SJCRH30 (cell line): ENCODE measurements around the gene RNF13. TPM values are rescaled to one million over a fixed set of nuclear protein-coding genes. Genes with fewer than 3 reads are reported as not detected.
"Not testable (repeated sequence)": the region's sequence is repeated elsewhere in the genome, so short reads cannot be mapped to it uniquely, and the experiment has no call there.

Experiments used
- DNase-seq, 2 experiments: peaks; one replicate each; pipeline ENCODE4 v3.0.0-alpha.2; 2015 to 2020
- H3K27ac ChIP-seq: fragments of 250-450 bp; sonication (Bioruptor Pico); 2 replicates; pipeline ENCODE4 v1.5.1; 2020; ENCODE audit warnings: mild to moderate bottlenecking, moderate library complexity
- H3K27me3 ChIP-seq: fragments of 250-450 bp; sonication (Bioruptor Pico); 2 replicates; pipeline ENCODE4 v1.5.1; 2020; ENCODE audit warnings: mild to moderate bottlenecking, moderate library complexity
- H3K36me3 ChIP-seq: fragments of 250-450 bp; sonication (Bioruptor Pico); 2 replicates; pipeline ENCODE4 v1.5.1; 2020; ENCODE audit warnings: mild to moderate bottlenecking, moderate library complexity
- H3K4me1 ChIP-seq: fragments of 250-450 bp; sonication (Bioruptor Pico); 2 replicates; pipeline ENCODE4 v1.5.1; 2020; ENCODE audit warnings: mild to moderate bottlenecking, moderate library complexity
- H3K4me3 ChIP-seq: fragments of 250-450 bp; sonication (Bioruptor Pico); 2 replicates; pipeline ENCODE4 v1.5.1; 2020; ENCODE audit warnings: mild to moderate bottlenecking, moderate library complexity
- H3K9me3 ChIP-seq: fragments of 250-450 bp; sonication (Bioruptor Pico); replicated peaks from 2 replicates; pipeline ENCODE4 v1.5.1; 2020; ENCODE audit warnings: mild to moderate bottlenecking, moderate library complexity
- total RNA-seq: library from RNA; depleted of rRNA; stranded (reverse); fragments of >200 nt; shearing (Covaris generic); gene quantifications from 2 replicates; pipeline ENCODE4 v1.2.3, GENCODE V29; 2014

Gene RNF13
- total RNA-seq, 1 experiment from 2014 or later: 24.1 TPM

- no peak for DNase-seq
- Histone ChIP-seq H3K27me3 (no peaks in the 10 kb centered on the region), H3K4me1 (no peaks in the 10 kb centered on the region)
These were observed 68.9 kb downstream of the RNF13 start for GRCh38 chr3:149881879-149882278.

GRCh38 chr3:149883134-149883533 lies 70.1 kb downstream of the RNF13 start:
- no peaks in the 10 kb centered on the region for H3K9me3 ChIP-seq
- H3K27ac ChIP-seq: no peak overlapping the region
- no peak for DNase-seq
- H3K4me1 ChIP-seq: no peaks in the 10 kb centered on the region
- no peak overlapping the region for H3K4me3 ChIP-seq
- no peaks in the 10 kb centered on the region for H3K36me3 ChIP-seq
- no peaks in the 10 kb centered on the region for H3K27me3 ChIP-seq

More at GRCh38 chr3:149881879-149882278, 68.9 kb downstream of the RNF13 start:
- no peaks in the 10 kb centered on the region for H3K36me3 ChIP-seq
- H3K27ac ChIP-seq: no peak overlapping the region
- no peak overlapping the region for H3K4me3 ChIP-seq
- H3K9me3 ChIP-seq: no peaks in the 10 kb centered on the region

GRCh38 chr3:149883860-149884259 lies 70.8 kb downstream of the RNF13 start:
- H3K27ac ChIP-seq, H3K27me3 ChIP-seq, DNase-seq, H3K36me3 ChIP-seq, H3K4me1 ChIP-seq, H3K4me3 ChIP-seq, H3K9me3 ChIP-seq: not testable (repeated sequence)

- H3K4me1 ChIP-seq, H3K4me3 ChIP-seq, H3K9me3 ChIP-seq, H3K27me3 ChIP-seq, H3K27ac ChIP-seq, H3K36me3 ChIP-seq, DNase-seq: not testable (repeated sequence)
These were observed 71.8 kb downstream of the RNF13 start for GRCh38 chr3:149884848-149885247.

GRCh38 chr3:149886957-149887356 lies 73.9 kb downstream of the RNF13 start:
- H3K4me1 ChIP-seq: no peaks in the 10 kb centered on the region
- H3K27me3 ChIP-seq: no peaks in the 10 kb centered on the region
- no peak for DNase-seq
- no peaks in the 10 kb centered on the region for H3K36me3 ChIP-seq
- no peak overlapping the region for H3K4me3 ChIP-seq
- no peaks in the 10 kb centered on the region for H3K9me3 ChIP-seq
- no peak overlapping the region for H3K27ac ChIP-seq

- no peak overlapping the region for H3K27ac ChIP-seq
- no peaks in the 10 kb centered on the region for H3K9me3 ChIP-seq
- no peaks in the 10 kb centered on the region for H3K36me3 ChIP-seq
- H3K27me3 ChIP-seq: no peaks in the 10 kb centered on the region
- H3K4me1 ChIP-seq: no peaks in the 10 kb centered on the region
- no peak for DNase-seq
- no peak overlapping the region for H3K4me3 ChIP-seq
These were observed 78.6 kb downstream of the RNF13 start for GRCh38 chr3:149891621-149892020.

- no peak overlapping the region for H3K27ac ChIP-seq
- H3K27me3 ChIP-seq: no peaks in the 10 kb centered on the region
- peaks cover under 1% of the 10 kb centered on the region; the same call in 1 of the 2 replicates for H3K36me3 ChIP-seq
- H3K9me3 ChIP-seq: no peaks in the 10 kb centered on the region
- H3K4me3 ChIP-seq: no peak overlapping the region
- no peak for DNase-seq
- H3K4me1 ChIP-seq: no peaks in the 10 kb centered on the region
These were observed 79.4 kb downstream of the RNF13 start for GRCh38 chr3:149892371-149892770.

- Histone ChIP-seq H3K27me3 (no peaks in the 10 kb centered on the region), H3K9me3 (no peaks in the 10 kb centered on the region), H3K36me3 (peaks cover 2% of the 10 kb centered on the region; the same call in 1 of the 2 replicates), H3K4me3 (no peak overlapping the region), H3K4me1 (no peaks in the 10 kb centered on the region), H3K27ac (no peak overlapping the region)
- no peak for DNase-seq
These were observed 81.2 kb downstream of the RNF13 start for GRCh38 chr3:149894205-149894604.

- Histone ChIP-seq H3K36me3 (peaks cover 2% of the 10 kb centered on the region; the same call in 1 of the 2 replicates), H3K27me3 (no peaks in the 10 kb centered on the region), H3K27ac (no peak overlapping the region), H3K4me3 (no peak overlapping the region), H3K9me3 (no peaks in the 10 kb centered on the region), H3K4me1 (no peaks in the 10 kb centered on the region)
- no peak for DNase-seq
These were observed 82.3 kb downstream of the RNF13 start for GRCh38 chr3:149895339-149895738.

GRCh38 chr3:149895769-149896168 lies 82.8 kb downstream of the RNF13 start:
- Histone ChIP-seq H3K27me3 (no peaks in the 10 kb centered on the region), H3K27ac (no peak overlapping the region), H3K9me3 (no peaks in the 10 kb centered on the region), H3K36me3 (peaks cover 2% of the 10 kb centered on the region; the same call in 1 of the 2 replicates), H3K4me1 (no peaks in the 10 kb centered on the region), H3K4me3 (no peak overlapping the region)
- no peak for DNase-seq

- H3K4me3 ChIP-seq: no peak overlapping the region
- peaks cover 2% of the 10 kb centered on the region; the same call in 1 of the 2 replicates for H3K36me3 ChIP-seq
- no peaks in the 10 kb centered on the region for H3K9me3 ChIP-seq
- no peaks in the 10 kb centered on the region for H3K27me3 ChIP-seq
- H3K4me1 ChIP-seq: no peaks in the 10 kb centered on the region
- no peak for DNase-seq
- no peak overlapping the region for H3K27ac ChIP-seq
These were observed 85.8 kb downstream of the RNF13 start for GRCh38 chr3:149898771-149899170.

GRCh38 chr3:149900322-149900721 lies 87.3 kb downstream of the RNF13 start:
- Histone ChIP-seq H3K4me1 (no peaks in the 10 kb centered on the region), H3K27me3 (no peaks in the 10 kb centered on the region), H3K4me3 (no peak overlapping the region), H3K27ac (no peak overlapping the region), H3K36me3 (peaks cover 2% of the 10 kb centered on the region; the same call in 1 of the 2 replicates), H3K9me3 (no peaks in the 10 kb centered on the region)
- no peak for DNase-seq

- H3K36me3 ChIP-seq: peaks cover 2% of the 10 kb centered on the region; the same call in 1 of the 2 replicates
- H3K27me3 ChIP-seq: no peaks in the 10 kb centered on the region
- H3K9me3 ChIP-seq: no peaks in the 10 kb centered on the region
- H3K27ac ChIP-seq: no peak overlapping the region
- DNase-seq: no peak
- H3K4me3 ChIP-seq: no peak overlapping the region
- H3K4me1 ChIP-seq: no peaks in the 10 kb centered on the region
These were observed 88.8 kb downstream of the RNF13 start for GRCh38 chr3:149901770-149902169.

- no peak overlapping the region for H3K27ac ChIP-seq
- no peaks in the 10 kb centered on the region; the same call in 1 of the 2 replicates for H3K36me3 ChIP-seq
- H3K4me3 ChIP-seq: no peak overlapping the region
- no peaks in the 10 kb centered on the region for H3K4me1 ChIP-seq
- no peaks in the 10 kb centered on the region for H3K9me3 ChIP-seq
- no peak for DNase-seq
- no peaks in the 10 kb centered on the region for H3K27me3 ChIP-seq
These were observed 89.6 kb downstream of the RNF13 start for GRCh38 chr3:149902498-149903139.

GRCh38 chr3:149906036-149906435 lies 93.0 kb downstream of the RNF13 start:
- Histone ChIP-seq H3K4me1 (no peaks in the 10 kb centered on the region), H3K9me3 (no peaks in the 10 kb centered on the region), H3K27me3 (no peaks in the 10 kb centered on the region), H3K4me3 (no peak overlapping the region), H3K27ac (no peak overlapping the region), H3K36me3 (no peaks in the 10 kb centered on the region; the same call in 1 of the 2 replicates)
- DNase-seq: no peak

GRCh38 chr3:149908424-149908957 lies 95.5 kb downstream of the RNF13 start:
- H3K27ac ChIP-seq: no peak overlapping the region
- H3K4me3 ChIP-seq: no peak overlapping the region
- no peaks in the 10 kb centered on the region; the same call in 1 of the 2 replicates for H3K36me3 ChIP-seq
- H3K9me3 ChIP-seq: no peaks in the 10 kb centered on the region
- no peak for DNase-seq
- H3K27me3 ChIP-seq: no peaks in the 10 kb centered on the region
- no peaks in the 10 kb centered on the region for H3K4me1 ChIP-seq
